GM12878 (cell line): ENCODE results near the gene RRAGD. TPM values are rescaled to one million over a fixed set of nuclear protein-coding genes. Genes with fewer than 3 reads are reported as not detected.

Experiments
- ATAC-seq: fragments of 200-7000 bp; cut with Tn5 transposase; 3 replicates; pipeline ENCODE4 v1.9.1; 2020; ENCODE audit warnings: mild to moderate bottlenecking, moderate library complexity
- BruUV-seq: library from RNA; stranded (reverse); fragments of 400-500 nt; replicated peaks from 2 replicates; lab custom pipeline; 2021; lab: Mats Ljungman, UMichigan
- CTCF ChIA-PET: fragments of 300-600 bp; sonication (Branson Sonifier 250); formaldehyde crosslinking; extraction: SDS; loops from one replicate; lab custom pipeline; 2021; ENCODE audit warnings: inconsistent platforms; lab: Yijun Ruan, JAX
- POLR2A ChIA-PET: fragments of 350-600 bp; formaldehyde crosslinking; extraction: SDS; loops from one replicate; lab custom pipeline; 2021; ENCODE audit warnings: inconsistent platforms; lab: Charles Lee
- RAD21 ChIA-PET: fragments of 300-600 bp; sonication (Branson Sonifier 250); formaldehyde crosslinking; loops from one replicate; lab custom pipeline; 2023; ENCODE audit warnings: antibody characterized with exemption; ENCODE audit not compliant: unreplicated experiment; lab: Charles Lee
- SMC1A ChIA-PET: fragments of 300-600 bp; sonication (Branson Sonifier 250); formaldehyde crosslinking; loops from one replicate; lab custom pipeline; 2023; ENCODE audit not compliant: unreplicated experiment, uncharacterized antibody; lab: Charles Lee
- DNase-seq: peaks from one replicate; pipeline ENCODE4 v3.0.0-alpha.2; 2011; ENCODE audit warnings: low read depth, low spot score
- FAIRE-seq: peaks from 3 replicates; lab custom pipeline; 2011; peaks lifted over from hg19 to GRCh38; lab: Jason Lieb, UNC
- H2AFZ ChIP-seq: 2 replicates; pipeline ENCODE4 v1.6.0; 2011; ENCODE audit warnings: low read depth, low read length, control low read depth; ENCODE audit not compliant: control insufficient read depth
- H3K27ac ChIP-seq: 2 replicates; pipeline ENCODE4 v1.5.1; 2011; ENCODE audit warnings: control low read depth; ENCODE audit not compliant: control insufficient read depth, insufficient read depth
- H3K27me3 ChIP-seq, 2 experiments: replicated peaks in 1 of 2; 2 replicates each; pipeline versions ENCODE4 v1.6.0 to v1.6.1; 2011; ENCODE audit warnings: low read length in 1 of 2; ENCODE audit not compliant: control insufficient read depth in 2 of 2, insufficient read depth in 2 of 2
- H3K36me3 ChIP-seq, 2 experiments: 2 replicates each; pipeline ENCODE4 v1.5.1; 2011; ENCODE audit warnings: low read length in 1 of 2; ENCODE audit not compliant: control insufficient read depth in 2 of 2, insufficient read depth in 2 of 2
- H3K4me1 ChIP-seq: 2 replicates; pipeline ENCODE4 v1.6.1; 2011; ENCODE audit warnings: mild to moderate bottlenecking, low read length, moderate library complexity, mixed read lengths; ENCODE audit not compliant: control insufficient read depth, insufficient read depth
- H3K4me2 ChIP-seq: 2 replicates; pipeline ENCODE4 v1.6.0; 2011; ENCODE audit warnings: control low read depth; ENCODE audit not compliant: control insufficient read depth, insufficient read depth
- H3K4me3 ChIP-seq: fragments of 200-600 bp; sonication (generic); 2 replicates; pipeline ENCODE4 v1.5.1; 2016
- H3K79me2 ChIP-seq: 2 replicates; pipeline ENCODE4 v1.6.0; 2011; ENCODE audit warnings: low read length; ENCODE audit not compliant: control insufficient read depth, insufficient read depth
- H3K9ac ChIP-seq: 2 replicates; pipeline ENCODE4 v1.8.0; 2011; ENCODE audit warnings: low read length, control low read depth, mixed read lengths; ENCODE audit not compliant: control insufficient read depth, insufficient read depth
- H3K9me3 ChIP-seq: replicated peaks from 3 replicates; pipeline ENCODE4 v1.5.1; 2011; ENCODE audit warnings: mild to moderate bottlenecking, low read length; ENCODE audit not compliant: control insufficient read depth, insufficient read depth
- H4K20me1 ChIP-seq: 2 replicates; pipeline ENCODE4 v1.6.0; 2011; ENCODE audit not compliant: control insufficient read depth, insufficient read depth
- EZH2 ChIP-seq: IDR thresholded peaks from 2 replicates; pipeline ENCODE4 v1.6.1; 2012; ENCODE audit warnings: low read depth, mild to moderate bottlenecking, control low read depth, inconsistent platforms, low read length, borderline replicate concordance; ENCODE audit not compliant: control insufficient read depth
- FOXM1 ChIP-seq: IDR thresholded peaks from 2 replicates; pipeline ENCODE4 v1.6.1; 2012; ENCODE audit warnings: low read depth, mild to moderate bottlenecking, inconsistent platforms, low read length, moderate library complexity
- KAT2A ChIP-seq: conservative IDR thresholded peaks from 2 replicates; pipeline ENCODE4 v1.6.1; 2011; ENCODE audit warnings: low read depth, low read length; ENCODE audit not compliant: control insufficient read depth
- REST ChIP-seq: IDR thresholded peaks from 2 replicates; pipeline ENCODE4 v1.6.1; 2012; ENCODE audit warnings: mild to moderate bottlenecking, low read depth, low read length
- TCF12 ChIP-seq: IDR thresholded peaks from 2 replicates; pipeline ENCODE4 v1.6.1; 2011; ENCODE audit warnings: low read depth, mild to moderate bottlenecking, low read length
- ZZZ3 ChIP-seq: IDR thresholded peaks from 2 replicates; pipeline ENCODE4 v1.6.1; 2011; ENCODE audit warnings: low read depth; ENCODE audit not compliant: control insufficient read depth, insufficient read length
- in situ Hi-C: fragments of 300-500 bp; cut with MboI; formaldehyde crosslinking; loops from 9 replicates; pipeline ENCODE4 v1.14.3; 2018; ENCODE audit warnings: mixed read lengths
- intact Hi-C: fragments of 100-400 bp; cut with micrococcal nuclease; formaldehyde crosslinking; loops from one replicate; pipeline ENCODE4 v1.14.2; 2022; ENCODE audit not compliant: unreplicated experiment
- polyA plus RNA-seq, 11 experiments: library from polyadenylated mRNA; depleted of rRNA in 4 of 11; unstranded in 6 of 11; stranded (reverse) in 5 of 11; fragments of >200 nt; fragmentation: Nextera tagmentation in 4 of 11; fragmentation: Illumina TruSeq in 1 of 11; extraction: Ambion mirVana in 4 of 11; extraction: Trizol in 1 of 11; gene quantifications; 1 replicate in 1 of 11; 2 replicates in 10 of 11; pipeline versions ENCODE4 v1.2.1 to v1.2.3, GENCODE V29; 2011 to 2016; ENCODE audit warnings: inconsistent platforms in 2 of 11, missing spikeins in 2 of 11, low read depth in 1 of 11
- total RNA-seq, 4 experiments: library from RNA; depleted of rRNA in 3 of 4; stranded (reverse); fragments of >200 nt in 3 of 4; fragmentation: Illumina TruSeq in 1 of 4; extraction: Trizol in 1 of 4; gene quantifications; 2 replicates each; pipeline versions ENCODE4 v1.2.1 to v1.2.3, GENCODE V29; 2013 to 2021
- TF ChIP-seq, protein P1 (sequence below): fragments of 450-650 bp; IDR thresholded peaks from 2 replicates; pipeline ENCODE4 v1.6.1; 2016; ENCODE audit warnings: mild to moderate bottlenecking

Gene RRAGD
- total and polyA plus RNA-seq, 10 of the 15 experiments (the other 5 are each of a cell fraction or from before 2014, with no cell fraction given) = 4.6 to 17.4 (median 8.5) TPM

DNA sequence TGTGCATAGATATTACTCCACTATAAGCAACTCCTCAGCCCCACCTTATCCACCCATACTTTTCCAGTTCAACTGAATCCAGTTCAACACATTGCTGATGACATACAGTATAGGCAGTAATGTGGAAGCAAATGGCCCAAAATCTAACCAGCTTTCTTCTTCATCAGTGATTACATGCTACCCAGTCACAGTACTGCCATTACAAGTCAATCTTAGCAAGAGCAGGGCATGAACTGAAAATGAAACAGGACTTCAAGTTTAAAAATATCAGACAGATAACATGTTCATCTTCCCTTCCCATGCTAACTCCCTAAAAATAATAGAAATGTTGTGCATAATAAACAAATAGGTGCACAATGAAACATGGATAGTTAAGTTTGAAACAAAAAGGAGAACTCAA, 19.2 kb downstream of the RRAGD start:
- peak overlapping the region; percentile 26 for H2AFZ ChIP-seq
- H3K4me3 ChIP-seq = 0 out of 2 replicates have a peak overlapping the region, but pooled peaks have one; percentile 24
- in situ Hi-C loops = no loop called here
- H3K4me2 ChIP-seq = peak overlapping the region; percentile 59
- SMC1A ChIA-PET = interaction anchor here (1.6 kb wide), 1 partner anchor 21 kb away, joined by 6 read pairs; no protein-coding TSS in a partner anchor
- no peak overlapping the region for H3K9ac ChIP-seq
- no peaks in the 10 kb centered on the region for H3K27me3 ChIP-seq
- BruUV-seq = no TSS peak
- H4K20me1 ChIP-seq = no peaks in the 10 kb centered on the region
- peak overlapping the region; percentile 61 for H3K27ac ChIP-seq
- FAIRE-seq (peak; percentile 88), DNase-seq (no peak)
- POLR2A ChIA-PET = interaction anchor here (0.5 kb wide), 1 partner anchor 58 kb away, joined by 4 read pairs; no protein-coding TSS in a partner anchor
- no peaks in the 10 kb centered on the region for H3K36me3 ChIP-seq
- CTCF ChIA-PET = interaction anchor here (1.0 kb wide), 1 partner anchor 40 kb away, joined by 3 read pairs; no protein-coding TSS in a partner anchor
- H3K79me2 ChIP-seq = peaks cover 42% of the 10 kb centered on the region
- intact Hi-C loops = no loop called here
- peaks cover 4% of the 10 kb centered on the region; the same call in 2 of the 3 replicates for H3K9me3 ChIP-seq
- RAD21 ChIA-PET = no interaction called here
- TF ChIP-seq EZH2 (no peak), TCF12 (no peak), FOXM1 (no peak), REST (no peak), ZZZ3 (no peak), KAT2A (no peak)
- TF ChIP-seq, protein P1, sequence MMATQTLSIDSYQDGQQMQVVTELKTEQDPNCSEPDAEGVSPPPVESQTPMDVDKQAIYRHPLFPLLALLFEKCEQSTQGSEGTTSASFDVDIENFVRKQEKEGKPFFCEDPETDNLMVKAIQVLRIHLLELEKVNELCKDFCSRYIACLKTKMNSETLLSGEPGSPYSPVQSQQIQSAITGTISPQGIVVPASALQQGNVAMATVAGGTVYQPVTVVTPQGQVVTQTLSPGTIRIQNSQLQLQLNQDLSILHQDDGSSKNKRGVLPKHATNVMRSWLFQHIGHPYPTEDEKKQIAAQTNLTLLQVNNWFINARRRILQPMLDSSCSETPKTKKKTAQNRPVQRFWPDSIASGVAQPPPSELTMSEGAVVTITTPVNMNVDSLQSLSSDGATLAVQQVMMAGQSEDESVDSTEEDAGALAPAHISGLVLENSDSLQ = peak; percentile 23; the same call in 1 of the 2 replicates
- TF ChIP-seq, all 136 proteins: peak for 1
- peaks cover 18% of the 10 kb centered on the region for H3K4me1 ChIP-seq
- ATAC-seq = peak; percentile 60
